Upper lobe of left lung (tissue), 4 donors: Measurements from ENCODE around the gene DIDO1.

Experiments used
- CTCF ChIP-seq, 6 experiments: fragments of 450-650 bp in 4 of 6; fragments of 200-600 bp in 2 of 6; sonication (generic) in 2 of 6; IDR thresholded peaks; one replicate each; pipeline ENCODE4 v1.5.1; 2016 to 2019; ENCODE audit warnings: antibody characterized with exemption in 6 of 6
- EP300 ChIP-seq, 4 donors: sonication (generic); formaldehyde crosslinking; IDR thresholded peaks; one replicate each; pipeline ENCODE4 v1.5.1; 2017; ENCODE audit warnings: antibody characterized with exemption in 4 of 4, control low read depth in 2 of 4
- POLR2A ChIP-seq, 4 donors: fragments of 450-650 bp; IDR thresholded peaks; one replicate each; pipeline ENCODE4 v1.5.1; 2016 to 2017; ENCODE audit warnings: antibody characterized with exemption in 4 of 4, mild to moderate bottlenecking in 2 of 4
- POLR2AphosphoS5 ChIP-seq, 2 donors: sonication (generic); formaldehyde crosslinking; IDR thresholded peaks; one replicate each; pipeline ENCODE4 v1.5.1; 2017; ENCODE audit warnings: antibody characterized with exemption in 2 of 2

DNA sequence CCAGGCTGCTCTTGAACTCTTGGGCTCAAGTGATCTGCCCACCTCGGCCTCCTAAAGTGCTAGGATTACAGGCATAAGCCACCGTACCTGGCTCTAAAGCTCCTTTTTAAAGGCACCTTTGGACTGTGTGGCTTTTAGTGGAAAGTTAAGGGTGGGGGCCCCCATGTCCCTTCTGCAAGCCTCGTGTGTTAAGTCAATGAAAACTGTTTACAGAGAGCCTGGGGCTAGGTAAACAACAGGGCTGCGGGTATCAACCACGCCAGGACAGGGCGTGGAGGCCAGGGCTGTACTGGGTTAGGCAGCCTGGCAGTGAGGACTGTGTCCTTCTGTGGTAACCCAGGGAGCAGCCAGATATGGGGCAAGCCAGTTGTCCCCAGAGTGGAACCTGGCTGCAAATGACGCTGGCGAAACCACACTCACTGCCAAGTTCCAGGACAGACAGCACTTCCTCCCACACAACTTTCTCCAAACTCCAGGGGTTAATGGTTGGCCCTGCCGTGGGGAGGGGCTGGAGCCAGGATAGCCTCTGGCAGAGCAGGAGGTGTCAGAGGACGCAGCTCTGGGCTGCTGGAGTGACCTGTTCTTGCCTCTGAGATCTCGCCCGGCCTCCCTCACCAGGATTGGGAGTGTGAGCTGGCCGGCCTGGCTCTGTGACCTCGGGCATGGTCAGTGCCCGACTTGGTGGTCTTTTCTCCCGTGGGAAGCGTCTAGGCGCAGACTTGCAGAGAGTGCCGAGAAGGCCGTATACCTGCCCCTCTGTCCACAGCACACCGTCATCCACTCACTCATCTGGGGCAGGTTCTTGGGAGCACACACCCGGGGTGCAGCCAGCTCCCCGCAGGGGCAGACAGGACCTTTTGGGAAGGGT, 29.4 kb upstream of the DIDO1 start:
- TF ChIP-seq EP300 (IDR thresholded peaks at IDR 0.05) (no peak), CTCF (IDR thresholded peaks at IDR 0.05) (no peak), POLR2A (IDR thresholded peaks at IDR 0.05) (no peak), POLR2AphosphoS5 (IDR thresholded peaks at IDR 0.05) (no peak)
